ENCODE data around the gene TBCE.

The TBCE gene

DNA sequence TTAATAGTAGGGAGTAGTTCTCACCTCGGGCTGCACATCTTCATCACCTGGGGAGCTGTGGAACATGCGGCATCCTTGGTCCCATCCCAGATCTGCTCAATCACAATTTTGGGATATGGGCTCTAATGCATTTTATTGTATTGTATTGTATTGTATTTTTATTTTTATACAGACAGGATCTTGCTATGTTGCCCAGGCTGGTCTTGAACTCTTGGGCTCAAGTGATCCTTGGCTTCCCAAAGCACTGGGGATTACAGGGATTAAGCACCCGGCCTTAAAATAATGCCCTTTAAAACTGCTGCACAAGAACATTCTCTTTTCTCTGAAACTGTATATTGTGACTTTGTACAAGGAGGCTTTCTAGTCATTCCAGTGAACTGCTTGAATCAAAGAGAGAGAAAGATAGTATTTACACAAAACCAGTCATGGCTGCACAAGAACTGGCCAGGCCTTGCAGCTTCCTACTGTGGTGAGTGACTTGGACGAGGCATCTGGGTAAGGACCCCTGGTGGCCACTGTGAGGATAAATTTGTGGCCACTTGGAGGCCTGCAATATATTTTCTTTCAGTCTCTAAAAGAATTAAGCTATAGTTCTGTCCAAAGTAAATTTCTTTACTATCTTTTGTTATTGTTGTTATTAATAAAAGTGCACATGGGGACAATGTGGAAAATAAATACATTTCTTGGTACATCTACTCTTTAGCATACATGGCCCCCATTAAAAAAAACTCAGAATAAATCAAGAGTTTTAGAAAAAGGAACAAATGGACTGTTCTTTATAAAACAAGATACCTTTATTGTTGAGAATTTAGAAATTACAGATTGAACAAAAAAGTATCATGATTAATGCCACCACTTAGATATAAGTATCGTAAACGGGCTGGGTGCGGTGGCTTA is 48.0 kb downstream of the TBCE start:
- no peaks in the 10 kb centered on the region for H3K4me1 ChIP-seq (ENCODE audit: insufficient read depth, low read length)
- no peak overlapping the region for H3K27ac ChIP-seq (ENCODE audit: low read depth, low read length)

DNA sequence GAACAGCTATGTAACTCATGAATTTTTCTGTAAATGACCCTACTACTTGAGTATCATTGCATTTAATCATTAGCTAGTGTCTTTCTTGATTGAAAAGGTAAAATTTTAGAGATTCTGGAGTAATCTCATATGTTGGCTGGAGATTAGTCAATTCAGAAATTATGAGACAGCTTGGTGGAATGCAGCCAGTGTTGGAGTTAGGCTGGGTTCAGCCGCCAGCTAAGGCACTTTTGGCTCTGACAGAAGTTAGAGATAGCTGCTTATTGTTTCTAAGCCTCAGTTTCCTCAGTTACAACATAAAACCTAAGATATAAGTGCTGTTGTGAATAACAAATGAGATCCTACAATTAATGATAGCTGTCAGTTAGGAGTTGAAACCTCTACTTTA is 49.4 kb downstream of the TBCE start:
- H3K27ac ChIP-seq (ENCODE audit: low read depth, low read length): no peak overlapping the region
- H3K36me3 ChIP-seq (ENCODE audit: insufficient read depth, low read length): peaks cover 6% of the 10 kb centered on the region
- no peak overlapping the region for H3K9ac ChIP-seq (ENCODE audit: low read length)
- H3K4me1 ChIP-seq (ENCODE audit: insufficient read depth, low read length): no peaks in the 10 kb centered on the region
- H3K4me3 ChIP-seq (ENCODE audit: low read depth in 1 of 2, low read length in 2 of 2): no peak overlapping the region
- H3K9me3 ChIP-seq (ENCODE audit: low read length): no peaks in the 10 kb centered on the region
- no peaks in the 10 kb centered on the region for H3K27me3 ChIP-seq (ENCODE audit: control insufficient read depth in 1 of 2, insufficient read depth in 2 of 2, low read length in 2 of 2)

More for the DNA sequence above, 48.0 kb downstream of the TBCE start:
- H3K27me3 ChIP-seq (ENCODE audit: control insufficient read depth in 1 of 2, insufficient read depth in 2 of 2, low read length in 2 of 2): no peaks in the 10 kb centered on the region
- peaks cover 6% of the 10 kb centered on the region for H3K36me3 ChIP-seq (ENCODE audit: insufficient read depth, low read length)
- no peak overlapping the region for H3K4me3 ChIP-seq (ENCODE audit: low read depth in 1 of 2, low read length in 2 of 2)
- no peak overlapping the region for H3K9ac ChIP-seq (ENCODE audit: low read length)
- no peaks in the 10 kb centered on the region for H3K9me3 ChIP-seq (ENCODE audit: low read length)

DNA sequence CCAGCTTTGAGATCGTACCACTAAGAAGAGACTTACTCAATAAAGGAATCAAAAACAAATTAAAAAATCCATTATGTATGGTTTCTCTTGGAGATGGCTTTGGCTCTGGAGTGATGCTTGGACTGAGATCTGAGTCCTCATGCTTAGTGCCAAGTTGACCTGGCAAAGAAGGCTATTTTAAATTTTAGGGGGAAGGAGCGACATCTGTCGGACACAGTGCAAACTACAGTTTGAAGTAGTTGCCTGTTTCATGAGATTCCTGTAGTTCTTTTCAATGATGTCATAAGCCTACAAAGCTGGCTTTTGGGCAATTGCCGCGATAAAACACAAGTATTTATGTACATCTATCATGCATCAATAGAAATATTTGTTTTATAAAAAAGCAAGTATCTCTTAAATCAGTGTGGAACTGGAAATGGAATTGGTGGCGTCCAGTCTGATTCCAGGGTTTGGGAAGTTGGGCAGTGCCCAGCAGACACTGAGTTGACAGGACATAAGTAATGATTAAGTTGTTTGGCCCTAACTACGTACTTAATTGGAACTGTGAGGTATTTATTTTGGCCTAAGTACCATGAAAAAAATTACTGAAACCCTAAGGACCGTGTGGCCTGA is 50.0 kb downstream of the TBCE start:
- Histone ChIP-seq H3K9me3 (ENCODE audit: low read length) (no peaks in the 10 kb centered on the region), H3K4me1 (ENCODE audit: insufficient read depth, low read length) (no peaks in the 10 kb centered on the region), H3K9ac (ENCODE audit: low read length) (no peak overlapping the region), H3K36me3 (ENCODE audit: insufficient read depth, low read length) (peaks cover 6% of the 10 kb centered on the region), H3K4me3 (ENCODE audit: low read depth in 1 of 2, low read length in 2 of 2) (no peak overlapping the region), H3K27ac (ENCODE audit: low read depth, low read length) (no peak overlapping the region), H3K27me3 (ENCODE audit: control insufficient read depth in 1 of 2, insufficient read depth in 2 of 2, low read length in 2 of 2) (no peaks in the 10 kb centered on the region)

DNA sequence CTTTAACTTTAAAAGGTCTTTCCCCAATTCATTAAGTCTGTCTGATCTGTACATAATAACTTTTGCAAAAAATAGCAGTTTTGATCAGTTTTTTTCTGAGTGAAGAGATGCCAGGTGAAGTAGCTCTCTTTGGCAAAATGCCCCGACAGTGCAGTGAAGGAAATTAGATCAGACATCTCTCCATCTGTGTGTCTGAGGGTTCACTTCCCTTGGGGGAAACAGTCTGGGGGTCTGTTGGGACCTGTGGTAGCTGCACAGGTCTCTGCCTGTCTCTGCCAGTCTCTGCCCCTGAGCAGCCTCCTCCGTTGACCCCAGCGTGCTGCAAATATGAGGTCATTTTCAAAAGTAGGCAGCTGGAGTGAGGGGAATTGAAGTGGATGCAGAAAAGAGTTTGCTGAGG is 54.5 kb downstream of the TBCE start:
- Histone ChIP-seq H3K4me3 (ENCODE audit: low read depth in 1 of 2, low read length in 2 of 2) (no peak overlapping the region), H3K4me1 (ENCODE audit: insufficient read depth, low read length) (no peaks in the 10 kb centered on the region), H3K9me3 (ENCODE audit: low read length) (no peaks in the 10 kb centered on the region), H3K27ac (ENCODE audit: low read depth, low read length) (no peak overlapping the region), H3K9ac (ENCODE audit: low read length) (no peak overlapping the region), H3K36me3 (ENCODE audit: insufficient read depth, low read length) (peaks cover 6% of the 10 kb centered on the region), H3K27me3 (ENCODE audit: control insufficient read depth in 1 of 2, insufficient read depth in 2 of 2, low read length in 2 of 2) (no peaks in the 10 kb centered on the region)

DNA sequence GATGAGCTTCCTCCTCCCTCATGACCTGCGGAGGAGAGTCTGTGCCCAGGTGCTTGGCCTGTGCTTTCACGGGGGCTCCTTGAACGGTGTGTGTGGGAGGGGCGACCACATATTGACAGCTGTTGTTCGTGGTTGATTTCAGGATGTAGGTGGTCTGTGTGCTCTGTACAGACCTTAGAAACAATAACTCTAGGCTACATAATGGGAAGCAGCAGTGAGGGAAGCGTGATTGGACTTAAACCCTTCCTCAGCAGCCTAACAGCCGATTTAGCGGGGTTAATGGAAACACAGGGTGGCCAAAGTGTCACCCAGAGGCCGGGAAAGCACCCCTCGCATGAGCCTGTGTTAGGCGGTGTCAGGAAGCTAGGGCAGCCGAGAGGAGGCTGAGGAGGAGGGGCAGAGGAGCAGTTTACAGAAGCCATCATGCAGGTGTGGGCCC is 56.0 kb downstream of the TBCE start:
- H3K9ac ChIP-seq (ENCODE audit: low read length): no peak overlapping the region
- no peaks in the 10 kb centered on the region for H3K27me3 ChIP-seq (ENCODE audit: control insufficient read depth in 1 of 2, insufficient read depth in 2 of 2, low read length in 2 of 2)
- H3K9me3 ChIP-seq (ENCODE audit: low read length): no peaks in the 10 kb centered on the region
- H3K4me1 ChIP-seq (ENCODE audit: insufficient read depth, low read length): no peaks in the 10 kb centered on the region
- peaks cover 2% of the 10 kb centered on the region for H3K36me3 ChIP-seq (ENCODE audit: insufficient read depth, low read length)
- no peak overlapping the region for H3K27ac ChIP-seq (ENCODE audit: low read depth, low read length)
- no peak overlapping the region for H3K4me3 ChIP-seq (ENCODE audit: low read depth in 1 of 2, low read length in 2 of 2)

DNA sequence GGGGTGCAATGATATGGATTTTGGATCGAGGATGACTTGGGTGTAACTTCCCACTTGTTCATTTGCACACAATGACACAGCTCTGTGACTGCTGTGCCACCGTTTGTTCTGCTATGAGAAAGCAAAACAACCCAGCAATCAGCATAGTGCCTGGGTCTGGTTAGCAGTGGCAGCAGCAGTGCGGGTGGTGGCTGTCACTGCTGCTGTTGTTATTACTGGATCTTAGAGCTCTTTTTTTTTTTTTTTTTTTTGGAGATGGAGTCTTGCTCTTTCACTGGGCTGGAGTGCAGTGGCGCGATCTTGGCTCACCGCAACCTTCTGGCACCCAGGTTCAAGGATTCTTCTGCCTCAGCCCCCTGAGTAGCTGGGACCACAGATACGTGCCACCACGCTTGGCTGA is 56.9 kb downstream of the TBCE start:
- Histone ChIP-seq H3K4me3 (ENCODE audit: low read depth in 1 of 2, low read length in 2 of 2) (no peak overlapping the region), H3K9me3 (ENCODE audit: low read length) (no peaks in the 10 kb centered on the region), H3K4me1 (ENCODE audit: insufficient read depth, low read length) (no peaks in the 10 kb centered on the region), H3K9ac (ENCODE audit: low read length) (no peak overlapping the region), H3K36me3 (ENCODE audit: insufficient read depth, low read length) (no peaks in the 10 kb centered on the region), H3K27me3 (ENCODE audit: control insufficient read depth in 1 of 2, insufficient read depth in 2 of 2, low read length in 2 of 2) (no peaks in the 10 kb centered on the region), H3K27ac (ENCODE audit: low read depth, low read length) (no peak overlapping the region)

DNA sequence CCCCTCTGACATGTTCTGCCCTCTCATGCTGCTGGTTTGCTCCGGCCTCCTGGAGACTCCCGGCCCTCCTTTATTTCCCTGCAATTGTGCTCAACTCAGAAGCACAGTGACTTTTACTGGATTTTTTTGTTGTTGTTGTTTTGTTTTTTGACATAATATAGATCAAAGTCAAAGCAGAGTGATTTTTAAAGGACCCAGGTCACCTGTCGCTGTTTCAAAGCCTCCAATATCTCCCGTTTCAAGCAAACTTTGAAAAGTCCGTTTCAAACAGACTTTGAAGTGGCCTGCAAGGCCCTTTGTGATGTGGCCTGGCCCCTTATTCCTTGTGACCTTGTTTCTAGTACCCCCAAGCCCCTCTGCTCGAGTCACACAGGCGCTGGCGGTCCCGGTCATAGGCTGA is 58.1 kb downstream of the TBCE start:
- H3K27me3 ChIP-seq (ENCODE audit: control insufficient read depth in 1 of 2, insufficient read depth in 2 of 2, low read length in 2 of 2): no peaks in the 10 kb centered on the region
- H3K9ac ChIP-seq (ENCODE audit: low read length): no peak overlapping the region

DNA sequence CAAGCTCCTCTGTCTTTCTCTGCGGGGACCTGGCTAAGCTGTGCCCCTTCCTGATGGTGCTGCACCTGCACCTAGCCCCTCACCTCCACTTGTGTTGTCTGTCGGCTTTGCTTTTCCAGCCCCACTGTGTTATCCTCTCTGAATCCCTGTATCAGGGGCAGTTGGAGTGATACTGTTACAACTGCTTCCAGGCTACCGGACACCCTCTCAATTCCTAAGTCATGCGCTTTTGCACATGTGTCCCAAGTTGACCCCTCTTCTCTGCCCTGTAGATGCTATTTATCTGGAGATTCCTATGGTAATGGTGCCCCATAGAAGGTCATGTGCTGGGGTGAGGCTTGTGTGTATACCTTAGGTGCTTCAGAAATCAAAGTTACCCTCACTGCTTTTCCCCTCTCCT is 58.9 kb downstream of the TBCE start:
- H3K4me3 ChIP-seq (ENCODE audit: low read depth in 1 of 2, low read length in 2 of 2): no peak overlapping the region
- no peaks in the 10 kb centered on the region for H3K9me3 ChIP-seq (ENCODE audit: low read length)
- H3K27me3 ChIP-seq (ENCODE audit: control insufficient read depth in 1 of 2, insufficient read depth in 2 of 2, low read length in 2 of 2): no peaks in the 10 kb centered on the region
- no peaks in the 10 kb centered on the region for H3K4me1 ChIP-seq (ENCODE audit: insufficient read depth, low read length)
- no peak overlapping the region for H3K9ac ChIP-seq (ENCODE audit: low read length)
- no peaks in the 10 kb centered on the region for H3K36me3 ChIP-seq (ENCODE audit: insufficient read depth, low read length)
- no peak overlapping the region for H3K27ac ChIP-seq (ENCODE audit: low read depth, low read length)

More for the DNA sequence above, 58.1 kb downstream of the TBCE start:
- H3K4me3 ChIP-seq (ENCODE audit: low read depth in 1 of 2, low read length in 2 of 2): no peak overlapping the region
- H3K4me1 ChIP-seq (ENCODE audit: insufficient read depth, low read length): no peaks in the 10 kb centered on the region
- H3K36me3 ChIP-seq (ENCODE audit: insufficient read depth, low read length): no peaks in the 10 kb centered on the region
- no peak overlapping the region for H3K27ac ChIP-seq (ENCODE audit: low read depth, low read length)
- H3K9me3 ChIP-seq (ENCODE audit: low read length): no peaks in the 10 kb centered on the region

DNA sequence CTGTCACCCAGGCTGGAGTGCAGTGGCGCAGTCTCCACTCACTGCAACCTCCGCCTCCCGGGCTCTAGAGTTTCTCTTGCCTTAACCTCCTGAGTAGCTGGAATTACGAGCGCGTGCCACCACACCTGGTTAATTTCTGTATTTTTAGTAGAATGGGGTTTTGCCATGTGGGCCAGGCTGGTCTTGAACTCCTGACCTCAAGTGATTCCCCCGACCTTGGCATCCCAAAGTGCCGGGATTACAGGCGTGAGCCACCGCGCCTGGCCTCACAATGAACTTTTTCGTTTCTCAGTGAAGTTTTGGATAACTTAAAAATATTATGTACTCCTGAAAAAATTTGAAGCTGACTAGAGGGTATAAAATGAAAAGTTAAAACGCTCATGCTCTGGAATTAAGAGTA is 59.5 kb downstream of the TBCE start:
- Histone ChIP-seq H3K27ac (ENCODE audit: low read depth, low read length) (no peak overlapping the region), H3K9ac (ENCODE audit: low read length) (no peak overlapping the region), H3K36me3 (ENCODE audit: insufficient read depth, low read length) (no peaks in the 10 kb centered on the region), H3K4me1 (ENCODE audit: insufficient read depth, low read length) (no peaks in the 10 kb centered on the region), H3K27me3 (ENCODE audit: control insufficient read depth in 1 of 2, insufficient read depth in 2 of 2, low read length in 2 of 2) (no peaks in the 10 kb centered on the region), H3K9me3 (ENCODE audit: low read length) (no peaks in the 10 kb centered on the region), H3K4me3 (ENCODE audit: low read depth in 1 of 2, low read length in 2 of 2) (no peak overlapping the region)

DNA sequence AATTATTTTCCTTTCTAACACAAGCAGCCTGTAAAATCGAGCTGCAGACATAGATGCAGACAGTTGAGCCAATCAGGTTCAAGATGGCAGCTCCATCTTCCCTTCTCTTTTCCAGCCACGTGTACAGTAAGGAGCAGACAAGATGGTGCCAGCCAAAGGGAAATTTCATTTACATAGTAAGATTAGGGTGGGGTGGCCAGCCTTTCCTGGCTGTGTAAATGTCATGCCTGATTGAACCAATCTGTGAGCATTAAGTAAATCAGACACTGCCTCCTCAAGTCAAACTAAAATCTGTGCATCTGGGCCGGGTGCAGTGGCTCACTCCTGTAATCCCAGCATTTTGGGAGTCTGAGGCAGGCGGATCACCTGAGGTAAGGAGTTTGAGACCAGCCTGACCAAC is 60.2 kb downstream of the TBCE start:
- Histone ChIP-seq H3K4me1 (ENCODE audit: insufficient read depth, low read length) (no peaks in the 10 kb centered on the region), H3K27me3 (ENCODE audit: control insufficient read depth in 1 of 2, insufficient read depth in 2 of 2, low read length in 2 of 2) (no peaks in the 10 kb centered on the region), H3K4me3 (ENCODE audit: low read depth in 1 of 2, low read length in 2 of 2) (no peak overlapping the region), H3K36me3 (ENCODE audit: insufficient read depth, low read length) (no peaks in the 10 kb centered on the region), H3K27ac (ENCODE audit: low read depth, low read length) (no peak overlapping the region), H3K9ac (ENCODE audit: low read length) (no peak overlapping the region), H3K9me3 (ENCODE audit: low read length) (no peaks in the 10 kb centered on the region)

DNA sequence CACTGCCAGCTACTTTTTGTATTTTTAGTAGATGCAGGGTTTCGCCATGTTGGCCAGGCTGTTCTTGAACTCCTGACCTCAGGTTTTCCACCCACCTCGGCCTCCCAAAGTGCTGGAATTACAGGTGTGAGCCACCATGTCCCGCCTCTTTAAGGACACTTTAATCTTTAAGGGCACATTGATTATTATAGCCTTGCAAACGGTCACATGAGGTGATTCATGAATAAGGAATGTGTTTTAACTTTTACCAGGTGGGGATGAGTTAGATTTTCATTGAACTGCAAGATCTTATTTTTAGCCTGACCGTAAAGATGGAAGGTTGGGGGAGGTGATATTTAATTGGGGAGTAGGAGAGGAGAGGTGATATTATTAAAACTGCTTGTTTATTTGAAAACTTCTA is 61.9 kb downstream of the TBCE start:
- Histone ChIP-seq H3K4me1 (ENCODE audit: insufficient read depth, low read length) (no peaks in the 10 kb centered on the region), H3K4me3 (ENCODE audit: low read depth in 1 of 2, low read length in 2 of 2) (no peak overlapping the region), H3K9ac (ENCODE audit: low read length) (no peak overlapping the region), H3K9me3 (ENCODE audit: low read length) (no peaks in the 10 kb centered on the region), H3K27ac (ENCODE audit: low read depth, low read length) (no peak overlapping the region), H3K27me3 (ENCODE audit: control insufficient read depth in 1 of 2, insufficient read depth in 2 of 2, low read length in 2 of 2) (no peaks in the 10 kb centered on the region), H3K36me3 (ENCODE audit: insufficient read depth, low read length) (peaks cover 5% of the 10 kb centered on the region)

DNA sequence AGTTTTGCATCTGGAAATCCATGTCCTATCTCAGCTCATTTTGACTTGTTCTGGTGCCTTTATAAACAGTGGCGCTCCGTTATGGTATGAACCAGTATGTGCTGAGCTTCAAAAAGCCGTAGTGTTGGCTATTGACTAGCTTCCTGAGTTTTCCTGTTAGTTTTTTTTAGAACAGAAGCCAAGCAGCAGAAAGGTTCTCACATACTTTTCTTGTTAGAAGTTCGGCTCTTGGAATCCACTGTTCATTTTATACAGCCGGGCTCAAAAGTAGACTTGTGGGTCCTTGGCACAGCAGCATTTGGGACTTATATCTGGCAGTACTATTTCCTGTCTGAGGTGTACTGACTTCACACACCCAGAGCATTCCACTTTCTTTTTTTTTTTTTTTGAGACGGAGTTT is 63.8 kb downstream of the TBCE start:
- H3K27ac ChIP-seq (ENCODE audit: low read depth, low read length): no peak overlapping the region
- no peaks in the 10 kb centered on the region for H3K4me1 ChIP-seq (ENCODE audit: insufficient read depth, low read length)
- H3K4me3 ChIP-seq (ENCODE audit: low read depth in 1 of 2, low read length in 2 of 2): no peak overlapping the region
- peaks cover 5% of the 10 kb centered on the region for H3K36me3 ChIP-seq (ENCODE audit: insufficient read depth, low read length)
- no peaks in the 10 kb centered on the region for H3K9me3 ChIP-seq (ENCODE audit: low read length)
- H3K9ac ChIP-seq (ENCODE audit: low read length): no peak overlapping the region
- no peaks in the 10 kb centered on the region for H3K27me3 ChIP-seq (ENCODE audit: control insufficient read depth in 1 of 2, insufficient read depth in 2 of 2, low read length in 2 of 2)

All from muscle layer of colon (tissue), 2 donors.